GM11168 (cell line): Measurements from ENCODE around the gene RFX3.

Source experiments
- in situ Hi-C: fragments of 300-500 bp; cut with MboI; formaldehyde crosslinking; loops from one replicate; pipeline ENCODE4 v1.12.0; 2022; ENCODE audit warnings: low sequenced_read_pairs; ENCODE audit not compliant: unreplicated experiment

The RFX3 gene

GRCh38 chr9:3515405-3515804, 10.4 kb downstream of the RFX3 start:
- in situ Hi-C loops: no loop called here

DNA sequence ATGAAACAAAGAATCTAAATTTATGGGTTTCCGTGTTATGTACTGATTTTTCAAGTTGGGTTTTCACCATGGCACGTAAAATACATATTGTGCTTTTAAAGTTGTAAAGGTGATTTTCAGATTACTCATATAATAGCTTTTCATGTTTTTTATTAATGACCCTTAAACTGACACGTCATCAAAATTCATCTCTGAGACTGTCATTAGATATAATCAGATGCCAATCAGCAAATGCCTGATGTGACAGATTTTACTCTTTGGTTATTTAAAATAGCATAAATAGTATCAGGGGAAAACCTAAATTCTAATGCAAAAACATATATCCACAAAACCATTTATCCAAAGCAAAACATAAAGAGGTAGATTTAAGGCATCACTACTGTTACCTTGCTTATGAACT, 11.0 kb downstream of the RFX3 start:
- in situ Hi-C loops: no loop called here

GRCh38 chr9:3513265-3513818, 12.5 kb downstream of the RFX3 start:
- in situ Hi-C loops: no loop called here

DNA sequence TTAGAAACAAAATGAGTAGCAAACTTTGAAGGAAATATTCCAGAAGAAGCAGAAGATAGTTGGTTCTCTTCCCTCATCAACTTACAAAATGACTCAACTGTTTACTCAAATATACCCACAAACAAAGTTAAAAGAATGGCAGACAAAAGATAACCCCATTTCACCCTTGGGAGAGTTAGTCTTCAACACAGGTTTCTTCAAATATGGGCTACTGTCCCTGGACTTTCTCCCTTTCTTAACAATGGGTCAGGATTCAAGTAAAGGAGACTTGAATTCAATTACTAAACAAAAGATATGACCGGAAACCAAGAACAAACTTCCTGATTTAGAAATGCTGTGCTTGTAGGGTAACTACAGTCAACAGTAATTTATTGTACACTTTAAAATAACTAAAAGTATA, 14.2 kb downstream of the RFX3 start:
- in situ Hi-C loops: no loop called here

GRCh38 chr9:3510796-3511195, 15.0 kb downstream of the RFX3 start:
- in situ Hi-C loops: no loop called here

DNA sequence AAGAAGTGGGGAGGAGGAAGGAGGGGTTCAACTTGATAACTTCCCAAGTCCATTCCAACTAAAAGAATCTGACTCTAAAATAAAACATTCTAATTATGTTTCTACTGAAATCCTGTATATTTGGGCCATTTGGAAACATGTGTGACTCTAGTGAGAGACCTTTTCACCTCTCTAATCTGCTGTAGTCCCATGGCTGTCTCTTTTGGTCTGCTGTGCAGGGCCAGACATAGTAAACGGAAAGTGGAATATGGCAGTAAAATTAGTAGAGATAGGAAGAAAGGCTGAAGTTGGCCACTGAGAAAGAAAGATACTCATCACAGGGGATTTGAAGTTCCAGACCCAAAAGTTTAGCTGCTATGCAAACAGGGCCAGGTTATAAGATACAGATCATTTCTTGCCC, 15.9 kb downstream of the RFX3 start:
- in situ Hi-C loops: no loop called here

DNA sequence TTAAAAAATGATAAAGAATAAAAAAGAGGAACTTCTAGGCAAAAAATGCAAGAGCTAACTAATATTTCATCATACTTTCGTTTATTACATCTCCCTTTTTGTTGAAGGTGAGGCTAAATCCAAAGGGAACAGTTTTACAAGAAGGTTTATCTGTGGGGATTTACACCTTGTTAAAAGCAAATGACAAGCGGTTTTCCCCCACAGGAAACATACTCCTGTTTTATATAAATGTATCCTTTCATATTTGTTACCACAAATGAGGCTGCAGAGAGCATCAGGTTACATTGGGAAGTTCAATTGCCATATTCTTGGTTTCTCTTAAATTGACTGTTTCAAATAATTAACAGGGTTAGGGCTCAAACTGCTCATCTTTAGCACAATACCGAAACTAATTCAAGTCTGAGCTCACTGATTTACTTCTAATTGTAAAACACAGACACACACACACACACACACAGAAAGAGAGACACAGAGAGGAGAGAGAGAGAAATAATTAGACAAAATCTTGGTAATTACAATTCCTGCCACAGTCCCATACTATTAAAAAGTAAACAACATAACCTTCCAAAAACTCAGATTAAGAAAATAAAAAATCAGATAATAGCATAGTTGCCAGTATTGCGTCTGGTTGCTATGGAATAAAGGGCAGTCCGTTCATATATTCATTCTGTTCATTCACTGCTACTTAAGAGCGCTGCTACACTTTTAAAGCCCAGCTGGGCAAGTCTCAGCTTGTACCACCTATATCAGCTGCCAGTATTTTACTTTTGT, 17.1 kb downstream of the RFX3 start:
- in situ Hi-C loops: no loop called here

GRCh38 chr9:3508078-3508431, 17.7 kb downstream of the RFX3 start:
- in situ Hi-C loops: no loop called here

DNA sequence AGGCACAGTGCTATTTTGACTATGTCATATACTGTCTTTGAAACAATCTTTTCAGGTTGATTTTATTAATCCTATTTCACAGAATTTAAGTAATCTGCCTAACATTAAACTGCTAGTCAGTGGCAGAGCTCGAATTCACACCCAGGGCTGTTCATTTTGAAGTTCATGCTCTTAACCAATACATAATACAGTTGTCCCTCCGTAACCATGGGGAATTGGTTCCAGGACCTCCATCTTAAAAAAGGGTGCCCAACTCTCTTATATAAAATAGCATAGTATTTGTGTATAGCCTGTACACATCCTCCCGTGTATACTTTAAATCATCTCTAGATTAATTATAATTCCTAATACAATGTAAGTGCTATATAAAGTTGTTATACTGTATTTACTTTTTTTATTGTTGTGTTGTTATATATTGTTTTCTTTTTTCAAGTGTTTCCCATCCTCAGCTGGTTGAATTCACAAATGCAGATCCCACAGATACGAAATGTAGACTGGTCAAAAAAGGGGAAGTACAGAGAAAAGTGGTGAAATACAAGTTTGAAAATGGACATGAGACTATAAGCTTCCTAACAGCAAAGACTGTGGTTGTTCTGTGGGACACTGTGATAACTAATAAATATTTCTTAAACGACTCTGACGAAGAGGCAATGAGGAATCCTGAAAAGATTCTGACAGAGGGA, 18.3 kb downstream of the RFX3 start:
- in situ Hi-C loops: no loop called here

DNA sequence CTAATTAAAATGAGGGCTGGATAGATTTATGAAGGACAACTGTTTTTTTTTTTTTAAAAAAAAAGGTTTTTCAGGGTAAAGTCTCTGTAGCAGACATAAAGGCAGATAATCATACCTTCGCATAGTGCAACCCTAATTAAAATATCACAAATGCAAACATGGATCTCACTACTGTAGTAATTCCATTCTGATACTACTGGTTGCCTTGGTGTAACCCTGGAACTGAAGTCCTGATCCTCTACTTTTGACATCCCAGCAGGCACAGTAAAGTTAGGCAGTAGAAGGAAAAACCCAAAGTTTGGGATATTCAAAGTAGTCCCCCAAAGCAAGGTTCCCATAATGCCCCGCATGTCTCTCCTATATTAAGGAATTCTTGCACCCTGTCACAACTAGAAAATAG, 19.6 kb downstream of the RFX3 start:
- in situ Hi-C loops: no loop called here

DNA sequence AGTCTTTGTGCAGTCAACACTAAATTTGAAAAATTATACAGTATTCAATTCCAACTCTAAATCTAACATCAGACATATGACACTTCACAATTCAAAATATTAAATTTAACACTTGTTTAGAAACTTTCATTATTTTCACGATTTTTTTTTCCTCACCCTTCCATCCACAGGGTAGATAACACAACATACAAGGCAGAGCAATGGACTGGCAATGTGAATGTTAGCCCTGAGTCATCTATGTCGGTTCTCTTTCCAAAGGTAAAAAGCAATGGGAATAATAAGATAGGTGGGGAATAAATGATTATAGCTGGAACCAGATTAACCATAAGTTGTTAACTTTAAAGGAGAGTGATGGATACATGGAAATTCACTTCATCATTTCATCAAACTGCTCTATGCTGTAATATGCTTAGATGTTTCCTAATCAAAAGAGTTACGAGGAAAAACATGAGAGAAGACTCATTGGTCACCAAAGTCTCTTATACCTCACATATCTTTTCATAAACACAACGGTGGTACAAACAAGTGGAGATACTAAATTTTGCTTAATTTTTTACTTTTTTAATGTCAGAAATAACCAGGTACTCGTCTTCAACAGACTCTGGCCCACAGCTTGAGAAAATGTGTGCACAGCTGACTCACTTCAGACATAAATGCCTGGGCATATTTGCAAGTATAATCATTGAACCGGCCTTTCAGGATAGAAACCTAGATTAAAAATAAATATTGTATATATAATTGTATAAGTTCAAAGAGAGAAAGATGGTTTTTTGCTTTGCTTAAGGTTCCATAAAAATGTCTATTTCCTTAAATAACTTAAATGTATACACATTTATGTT, 23.0 kb downstream of the RFX3 start:
- in situ Hi-C loops: no loop called here

DNA sequence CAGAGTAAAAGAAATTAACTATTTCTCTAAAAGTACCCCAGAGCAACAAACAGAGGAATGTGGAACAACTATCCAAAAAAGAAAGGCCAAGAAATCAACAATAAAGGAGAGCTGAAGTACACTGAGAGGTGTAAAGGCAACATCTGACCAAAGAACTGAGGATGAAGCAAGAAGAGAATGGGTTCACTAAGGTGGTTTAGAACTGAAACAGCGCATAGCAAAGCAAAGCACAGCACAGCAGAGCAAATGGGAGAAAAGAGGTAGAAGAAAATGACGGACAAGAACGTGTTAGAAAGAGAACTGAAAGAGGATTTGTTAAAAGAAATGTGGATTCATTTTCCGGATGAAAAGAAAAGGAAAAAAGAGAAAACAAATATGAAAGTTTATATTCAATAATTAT, 25.8 kb downstream of the RFX3 start:
- in situ Hi-C loops: no loop called here

GRCh38 chr9:3498691-3499090, 27.1 kb downstream of the RFX3 start:
- in situ Hi-C loops: no loop called here

DNA sequence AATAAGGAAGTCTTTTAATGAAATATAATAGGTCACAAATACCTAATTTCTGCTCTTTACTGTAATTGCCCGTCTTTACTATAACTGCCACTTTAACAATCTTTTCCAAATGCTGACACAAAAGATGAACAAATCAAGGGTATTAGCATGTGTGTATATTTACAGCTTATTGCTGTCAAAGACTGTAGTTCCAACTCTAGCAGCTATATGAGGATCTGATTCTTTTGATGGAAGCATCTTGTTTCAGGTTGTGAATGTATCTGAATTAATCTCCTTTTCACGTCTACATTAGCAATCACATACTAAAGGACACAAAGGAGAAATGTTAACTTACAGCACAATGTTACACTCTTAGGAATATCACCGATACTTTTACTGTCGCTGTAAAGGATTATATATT, 27.9 kb downstream of the RFX3 start:
- in situ Hi-C loops: no loop called here

GRCh38 chr9:3497401-3497800, 28.4 kb downstream of the RFX3 start:
- in situ Hi-C loops: no loop called here

GRCh38 chr9:3495855-3496254, 29.9 kb downstream of the RFX3 start:
- in situ Hi-C loops: no loop called here

DNA sequence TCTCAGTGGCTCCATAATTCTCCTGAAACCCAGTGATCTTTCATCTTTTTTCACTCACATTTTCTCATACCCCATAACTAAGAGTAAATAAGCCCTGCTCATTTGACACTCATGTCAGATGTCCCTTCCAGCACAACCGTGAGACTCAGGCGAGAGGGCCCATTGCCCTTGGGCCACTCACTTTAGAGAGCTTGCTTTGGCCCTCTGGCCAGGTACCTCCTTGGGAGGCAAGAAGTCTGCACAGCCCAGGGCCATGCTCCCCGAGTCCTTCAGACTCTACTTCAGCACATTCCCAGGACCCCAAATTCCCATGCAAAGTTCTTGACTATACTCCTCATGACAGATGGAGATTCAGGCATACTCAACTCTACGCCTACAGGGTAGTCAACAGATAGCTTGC, 33.6 kb downstream of the RFX3 start:
- in situ Hi-C loops: no loop called here

GRCh38 chr9:3491450-3491849, 34.4 kb downstream of the RFX3 start:
- in situ Hi-C loops: no loop called here

DNA sequence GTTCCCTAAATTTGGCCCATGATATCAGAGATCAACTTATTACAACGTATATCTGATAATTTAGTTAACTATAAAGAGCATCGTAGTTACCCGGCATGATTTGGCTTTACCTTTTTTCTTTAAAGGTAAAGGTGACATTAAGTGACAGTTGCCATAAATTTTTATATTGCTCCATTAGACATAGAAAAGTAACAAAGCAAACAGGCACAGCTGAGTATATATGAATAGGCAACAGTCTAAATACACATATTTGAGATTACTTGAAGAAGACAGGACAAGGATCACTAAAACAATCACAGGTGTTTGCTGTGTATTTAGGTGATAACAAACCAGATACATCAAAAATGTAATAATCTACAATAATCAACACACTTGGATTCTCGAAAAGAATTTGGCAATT, 34.8 kb downstream of the RFX3 start:
- in situ Hi-C loops: no loop called here

DNA sequence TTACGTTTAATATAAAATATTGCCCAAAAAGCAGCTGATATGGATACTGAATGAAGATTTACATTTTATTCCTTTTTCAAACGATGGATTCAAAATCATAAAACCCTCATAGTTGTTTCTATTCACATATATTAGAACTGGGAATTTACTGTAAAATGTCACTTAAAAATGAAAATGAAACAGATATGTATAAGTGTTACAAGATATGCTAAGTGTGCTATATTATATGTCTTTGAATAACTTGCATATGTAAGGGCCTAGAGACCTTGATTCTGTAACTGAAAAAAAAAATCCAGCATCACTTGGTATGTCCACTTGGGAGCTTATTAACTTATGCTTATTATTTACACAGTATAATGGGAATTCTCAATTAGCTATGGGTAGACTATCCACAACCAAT, 43.2 kb downstream of the RFX3 start:
- in situ Hi-C loops: no loop called here

DNA sequence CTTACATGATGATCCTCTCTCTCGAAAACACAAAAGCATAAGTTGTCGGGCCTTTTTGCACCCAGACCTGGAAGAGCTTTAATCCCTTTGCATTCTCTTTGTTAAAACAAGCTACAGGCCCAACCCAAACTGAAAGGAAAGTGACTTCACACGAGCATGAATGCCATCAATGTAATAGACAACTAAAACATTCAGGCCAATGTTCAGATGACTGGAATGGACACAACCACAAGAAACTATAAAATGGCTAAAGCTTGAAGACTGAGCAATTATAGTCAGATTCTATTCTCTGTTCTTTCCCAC, 45.5 kb downstream of the RFX3 start:
- in situ Hi-C loops: no loop called here
